Fibroblast of mammary gland (primary cell): ENCODE measurements around the gene DRGX.

ENCODE experiments used
- DNase-seq: peaks from one replicate; pipeline ENCODE4 v3.0.0-alpha.2; 2010; ENCODE audit warnings: low read depth
- H3K4me3 ChIP-seq: 2 replicates; pipeline ENCODE4 v1.5.1; 2011; ENCODE audit warnings: low read depth, mild to moderate bottlenecking, low read length, moderate library complexity; ENCODE audit not compliant: control insufficient read depth
- CTCF ChIP-seq: conservative IDR thresholded peaks from 2 replicates; pipeline ENCODE4 v1.5.1; 2011; ENCODE audit warnings: low read depth, low read length, inconsistent platforms; ENCODE audit not compliant: control insufficient read depth, insufficient read depth

Gene DRGX

GRCh38 chr10:49417311-49418052 lies 21.6 kb upstream of the DRGX start:
- no peak for DNase-seq
- H3K4me3 ChIP-seq: no peak overlapping the region
- no peak for TF ChIP-seq CTCF

- TF ChIP-seq CTCF: no peak
These were observed 20.0 kb upstream of the DRGX start for GRCh38 chr10:49415846-49416245.

GRCh38 chr10:49415109-49415508 lies 19.2 kb upstream of the DRGX start:
- DNase-seq: no peak
- TF ChIP-seq CTCF: no peak
- no peak overlapping the region for H3K4me3 ChIP-seq

More at GRCh38 chr10:49415846-49416245, 20.0 kb upstream of the DRGX start:
- H3K4me3 ChIP-seq: no peak overlapping the region
- no peak for DNase-seq

- TF ChIP-seq CTCF: no peak
- H3K4me3 ChIP-seq: no peak overlapping the region
- no peak for DNase-seq
These were observed 18.6 kb upstream of the DRGX start for GRCh38 chr10:49414496-49414895.

GRCh38 chr10:49412571-49412970 lies 16.7 kb upstream of the DRGX start:
- no peak overlapping the region for H3K4me3 ChIP-seq
- no peak for DNase-seq
- no peak for TF ChIP-seq CTCF

GRCh38 chr10:49410365-49411074 lies 14.6 kb upstream of the DRGX start:
- TF ChIP-seq CTCF: no peak
- no peak overlapping the region for H3K4me3 ChIP-seq
- DNase-seq: no peak

GRCh38 chr10:49409755-49410154 lies 13.9 kb upstream of the DRGX start:
- no peak for TF ChIP-seq CTCF
- no peak overlapping the region for H3K4me3 ChIP-seq
- no peak for DNase-seq
